GM19468 (cell line): Measurements from ENCODE around the gene HHAT.
A peak's percentile ranks its signal among the peaks of the same experiment; 100 is the strongest.

Experiments
- ATAC-seq: cut with Tn5 transposase; IDR thresholded peaks from one replicate; pipeline ENCODE4 v1.9.1; 2021; ENCODE audit warnings: mild to moderate bottlenecking, moderate library complexity, moderate number of reproducible peaks; ENCODE audit not compliant: unreplicated experiment; ENCODE audit errors: extremely low read depth

The HHAT gene

GRCh38 chr1:210696709-210697108 lies 368.0 kb downstream of the HHAT start:
- ATAC-seq: peak; percentile 96

- ATAC-seq: no peak
Observed at GRCh38 chr1:210697185-210697584, 368.5 kb downstream of the HHAT start.

- ATAC-seq: no peak
Observed at GRCh38 chr1:210698661-210699060, 370.0 kb downstream of the HHAT start.

DNA sequence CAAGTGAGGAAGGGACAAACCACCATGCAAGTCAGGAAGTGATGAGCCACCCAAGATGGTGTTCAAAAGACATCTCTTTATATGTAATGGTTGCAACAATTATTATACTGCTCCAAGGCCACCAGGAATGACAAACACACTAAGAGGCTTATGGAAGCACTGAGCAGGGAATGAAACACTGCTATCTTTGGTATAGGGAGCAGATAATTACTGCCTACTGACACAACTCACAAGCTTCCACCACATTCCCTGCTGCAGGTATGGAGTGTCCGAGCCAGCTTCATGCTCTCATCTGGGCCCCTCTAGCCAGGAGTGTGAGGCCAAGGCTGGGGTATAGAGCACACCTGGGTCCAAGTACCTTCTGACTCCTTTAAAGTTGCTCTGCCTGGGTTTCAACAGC lies 371.4 kb downstream of the HHAT start:
- no peak for ATAC-seq

DNA sequence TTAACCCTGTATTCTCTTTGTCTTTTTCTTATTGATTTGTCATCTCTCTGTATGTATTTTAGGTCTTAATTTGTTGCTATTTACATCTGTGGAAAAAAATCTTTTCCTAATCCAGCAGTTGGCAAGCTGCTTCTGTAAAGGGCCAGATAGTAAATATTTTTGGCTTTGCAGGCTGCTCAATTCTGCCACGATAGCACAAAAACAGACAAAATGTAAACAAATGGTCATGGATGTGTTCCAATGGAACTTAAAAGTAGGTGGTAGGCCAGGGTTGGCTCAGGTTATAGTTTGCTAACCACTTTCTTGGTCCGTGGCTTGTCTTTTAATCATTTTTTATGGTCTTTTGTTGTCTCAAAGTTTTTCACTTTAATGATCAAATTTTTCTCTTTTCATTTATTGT lies 371.8 kb downstream of the HHAT start:
- ATAC-seq: no peak

GRCh38 chr1:210702506-210702905 lies 373.8 kb downstream of the HHAT start:
- ATAC-seq: no peak

DNA sequence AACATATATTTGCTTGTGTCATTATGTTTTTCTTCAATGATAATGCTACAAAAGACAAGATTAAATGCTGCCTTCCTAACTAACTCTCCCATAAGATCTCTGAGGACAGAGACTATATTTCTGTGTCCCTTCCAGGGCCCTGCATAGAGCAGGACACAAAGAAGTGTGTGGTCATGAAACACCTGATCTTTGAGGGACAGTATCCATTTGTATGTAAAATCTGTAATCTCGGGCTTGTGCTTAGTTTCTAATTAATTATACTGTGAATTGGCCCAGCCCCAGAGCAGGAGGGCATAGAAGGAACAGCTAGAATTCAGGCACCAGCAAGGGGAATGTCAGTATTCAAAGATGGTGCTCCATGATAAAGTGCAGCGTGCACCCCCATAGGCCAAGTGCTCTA lies 374.9 kb downstream of the HHAT start:
- ATAC-seq: no peak

- no peak for ATAC-seq
Observed at GRCh38 chr1:210705086-210705485, 376.4 kb downstream of the HHAT start.

GRCh38 chr1:210706246-210706645 lies 377.5 kb downstream of the HHAT start:
- ATAC-seq: no peak

- no peak for ATAC-seq
Observed at GRCh38 chr1:210707300-210708240, 378.9 kb downstream of the HHAT start.

DNA sequence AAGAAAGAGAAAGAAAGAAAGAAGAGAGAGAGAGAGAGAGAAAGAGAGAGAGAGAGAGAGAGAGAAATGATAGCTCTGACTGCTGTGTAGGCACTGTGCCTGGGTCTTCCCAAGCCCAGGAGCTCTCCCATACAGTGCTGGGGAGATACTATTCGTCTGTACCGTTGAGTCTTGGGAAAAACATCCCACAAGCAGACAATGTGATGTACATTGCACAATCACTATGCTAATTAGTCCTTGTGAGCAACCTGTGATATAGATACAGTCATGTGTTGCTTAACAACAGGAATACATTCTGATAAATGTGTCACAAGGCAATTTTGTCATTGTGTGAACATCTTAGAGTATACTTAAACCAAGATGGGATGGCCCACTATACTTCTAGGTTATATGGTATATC lies 381.0 kb downstream of the HHAT start:
- no peak for ATAC-seq

DNA sequence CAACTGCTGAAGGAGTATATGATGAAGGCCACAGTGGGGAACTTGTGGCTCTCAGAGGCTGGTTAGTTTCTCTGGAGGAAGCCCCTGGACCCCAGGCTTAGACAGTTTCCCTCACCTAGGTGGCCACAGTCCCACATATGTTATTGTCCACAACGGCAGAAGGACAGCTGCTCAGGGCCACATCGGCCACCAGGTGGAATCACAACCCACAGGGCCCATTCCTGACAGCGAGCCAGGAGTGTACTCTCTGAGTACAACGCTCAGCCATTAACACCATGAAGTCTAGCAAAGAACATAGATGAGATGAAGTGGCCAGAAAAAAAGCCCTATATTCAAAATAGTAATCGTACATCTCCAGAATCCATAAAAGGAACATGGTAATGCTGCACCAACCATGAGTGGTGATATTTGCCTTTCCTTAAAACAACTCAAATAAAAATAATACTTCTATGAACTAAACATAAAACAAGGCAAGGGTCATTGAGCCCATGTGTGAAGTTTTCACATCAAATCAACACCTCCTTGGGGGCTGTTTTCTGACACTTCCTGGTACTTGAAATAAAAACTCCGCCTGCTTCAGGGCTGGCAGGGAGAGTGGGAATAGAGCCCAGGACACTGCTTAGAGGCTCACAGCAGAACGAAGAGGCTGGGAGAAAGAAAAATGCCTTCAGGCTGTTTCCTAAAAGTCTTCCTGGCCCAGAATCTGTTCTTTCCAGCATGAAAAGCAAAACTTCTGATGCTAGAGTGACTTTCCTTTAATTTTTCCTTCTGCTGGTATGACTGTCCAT lies 383.3 kb downstream of the HHAT start:
- ATAC-seq: no peak

DNA sequence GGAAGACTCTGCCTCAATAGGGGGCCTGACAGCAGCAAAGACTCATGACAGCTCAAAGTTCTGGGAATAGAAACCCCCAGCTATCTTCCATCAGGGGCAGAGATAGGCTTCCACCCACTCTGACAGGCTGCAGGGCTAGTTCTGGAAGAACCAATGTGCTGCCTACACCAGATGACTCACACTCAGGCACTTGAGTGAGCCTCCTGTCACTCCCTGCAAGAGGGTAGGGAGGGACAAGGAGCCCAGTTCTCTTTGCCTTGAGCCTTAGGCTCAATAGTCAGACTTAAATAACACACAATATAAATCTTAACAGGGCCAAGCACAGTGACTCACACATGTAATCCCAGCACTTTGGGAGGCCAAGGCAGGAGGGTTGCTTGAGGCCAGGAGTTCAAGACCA lies 386.4 kb downstream of the HHAT start:
- no peak for ATAC-seq

GRCh38 chr1:210722410-210723081 lies 393.8 kb downstream of the HHAT start:
- no peak for ATAC-seq

DNA sequence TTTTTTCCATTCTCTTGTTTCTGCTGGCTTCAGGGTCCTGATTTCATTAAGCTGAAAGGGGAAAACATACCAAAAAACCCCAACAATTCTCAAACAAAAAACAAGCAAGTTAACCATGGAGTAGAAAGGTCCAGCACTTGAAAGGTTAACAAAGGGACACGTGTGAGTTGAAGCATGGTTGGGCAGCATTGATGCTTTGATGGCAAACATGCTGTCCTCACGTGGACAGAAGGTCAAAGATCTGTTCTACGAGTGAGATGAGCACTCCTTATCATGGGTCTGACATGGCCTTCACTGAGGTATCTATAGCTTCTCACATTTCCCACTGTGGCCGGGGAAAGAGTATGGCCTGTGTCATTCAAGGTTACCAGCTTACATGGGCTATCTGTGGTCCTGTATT lies 394.9 kb downstream of the HHAT start:
- ATAC-seq: no peak

DNA sequence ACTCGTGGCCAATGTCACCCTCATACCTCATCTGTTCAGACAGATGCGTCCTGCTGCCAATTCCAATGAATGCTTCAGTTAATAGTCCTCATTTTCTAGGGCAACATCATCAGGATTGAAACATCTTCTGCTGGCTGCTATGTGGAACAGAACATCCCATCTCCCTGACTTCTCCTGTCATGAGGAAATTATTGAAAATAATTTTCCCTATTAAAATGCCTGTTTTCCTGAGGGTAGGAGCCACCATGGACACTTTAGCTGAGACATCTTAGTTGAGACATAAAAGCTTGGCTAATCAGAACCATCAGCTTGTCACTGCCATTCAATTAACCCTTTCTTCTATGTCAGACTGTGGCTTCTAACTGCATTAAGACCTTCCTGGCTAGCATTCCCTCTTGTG lies 396.1 kb downstream of the HHAT start:
- no peak for ATAC-seq
